ENCODE measurements around the gene CYB561D2.

CYB561D2 gene

GRCh38 chr3:50369012-50369670 is 18.5 kb downstream of the CYB561D2 start:
- DNase-seq: no peak

- no peak for DNase-seq
Observed at GRCh38 chr3:50370594-50370993, 19.9 kb downstream of the CYB561D2 start.

GRCh38 chr3:50371133-50371685 is 20.5 kb downstream of the CYB561D2 start:
- no peak for DNase-seq

DNA sequence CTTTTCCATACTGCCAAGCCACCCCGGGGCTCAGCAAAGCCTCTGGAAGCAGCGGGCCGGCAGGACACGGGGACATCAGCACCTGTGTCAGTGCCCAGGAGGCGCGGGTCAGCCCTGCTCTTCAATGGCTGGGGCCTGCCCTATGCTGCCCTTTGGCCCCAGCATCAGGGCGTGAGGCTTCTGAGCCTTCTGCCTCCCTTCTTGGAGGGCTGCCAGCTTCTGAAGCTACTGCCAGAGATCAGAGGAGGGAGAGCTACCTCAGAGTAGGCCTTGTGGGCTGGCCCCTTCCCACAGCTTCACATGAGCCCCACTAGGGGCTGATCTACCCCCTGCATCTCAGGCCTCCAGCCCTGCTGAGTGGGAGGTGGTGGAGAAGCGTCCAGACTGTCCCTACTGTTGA is 21.7 kb downstream of the CYB561D2 start:
- no peak for DNase-seq

DNA sequence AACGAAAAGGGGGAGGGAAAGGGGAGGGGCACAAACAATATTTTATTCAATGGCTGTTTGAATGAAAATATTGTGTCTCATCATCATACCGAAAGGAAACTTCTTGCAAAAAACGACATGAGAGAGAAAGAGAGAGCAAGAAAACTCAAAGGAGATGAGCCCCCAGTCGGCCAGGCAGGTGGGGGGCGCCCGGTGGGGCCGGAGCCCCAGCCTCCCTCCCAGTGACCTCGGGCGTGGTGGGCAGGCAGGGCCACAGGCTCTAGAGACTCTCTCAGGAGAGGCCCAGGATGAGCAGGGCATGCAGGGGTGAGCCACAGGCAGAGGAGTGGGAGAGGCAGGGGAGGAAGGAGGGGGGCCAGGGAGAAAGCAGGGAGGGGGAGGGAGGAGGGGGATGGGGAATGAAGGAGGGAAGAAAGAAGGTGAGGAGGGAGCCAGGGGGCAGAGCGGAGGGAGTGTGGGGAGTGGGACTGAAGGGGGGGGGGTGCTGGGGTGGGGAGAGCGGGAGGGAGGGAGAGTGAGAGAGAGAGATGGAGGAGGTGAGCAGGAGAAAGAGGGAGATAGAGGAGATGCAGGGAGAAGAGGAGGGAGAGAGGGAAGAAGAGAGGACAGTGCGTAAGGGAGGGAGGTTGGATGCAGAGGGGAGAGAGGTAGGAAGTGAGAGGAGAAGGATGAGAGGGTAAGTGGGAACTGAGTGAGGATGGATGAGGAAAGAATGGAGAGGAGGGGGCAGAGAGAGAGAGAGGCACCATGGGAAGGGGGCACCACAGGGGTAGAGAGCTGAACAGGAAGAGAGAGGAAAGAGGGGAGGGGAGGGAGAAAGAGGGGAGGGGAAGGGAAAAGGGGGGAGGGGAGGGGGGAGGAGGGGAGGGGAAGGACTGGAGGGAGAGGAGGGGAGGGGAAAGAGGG is 22.7 kb downstream of the CYB561D2 start:
- DNase-seq: no peak

DNA sequence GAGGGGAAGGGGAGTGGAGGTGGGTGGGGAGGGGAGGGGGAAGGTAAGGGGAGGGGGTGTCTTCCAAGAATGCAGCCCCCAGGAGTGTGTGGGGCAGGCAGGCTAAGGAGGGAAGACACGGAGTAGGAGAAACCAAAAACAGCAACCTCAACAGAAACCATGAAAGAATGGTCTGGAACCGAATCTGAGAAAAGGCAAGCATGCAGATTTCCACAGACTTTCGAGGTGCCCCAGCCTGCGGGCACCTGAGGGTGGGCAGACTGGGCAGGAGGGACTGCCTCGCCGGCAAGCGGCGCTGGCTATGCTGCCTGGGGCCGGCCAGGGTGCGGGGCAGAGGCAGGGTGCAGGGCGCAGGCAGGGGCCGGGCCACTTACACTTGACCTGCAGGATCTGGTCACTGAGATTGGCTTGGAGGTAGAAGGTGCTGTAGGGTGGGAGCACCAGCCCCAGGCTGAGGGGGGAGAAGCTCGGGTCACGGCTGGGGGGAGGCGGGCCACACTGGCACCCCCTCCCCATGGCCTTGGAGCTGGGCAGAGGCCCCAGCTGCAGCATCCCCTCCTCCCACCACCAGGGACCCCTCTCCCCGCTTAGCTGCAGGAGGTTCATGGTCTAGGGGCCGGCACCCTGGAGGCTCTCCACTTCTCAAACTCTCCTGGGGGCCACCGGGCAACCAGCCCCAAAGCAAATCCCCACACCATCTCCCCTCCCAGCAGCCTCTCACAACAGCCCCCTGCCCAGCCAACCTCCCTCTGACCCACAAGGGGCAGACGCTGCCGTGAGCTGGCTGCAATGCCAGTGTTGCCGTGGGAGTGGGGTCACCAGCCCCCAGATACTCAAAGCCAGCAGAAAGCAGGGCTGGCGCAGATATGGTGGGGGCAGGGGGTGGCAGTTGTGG is 23.9 kb downstream of the CYB561D2 start:
- DNase-seq: no peak

GRCh38 chr3:50375258-50375931 is 24.7 kb downstream of the CYB561D2 start:
- no peak for DNase-seq

GRCh38 chr3:50378024-50378423 is 27.4 kb downstream of the CYB561D2 start:
- DNase-seq: no peak

- DNase-seq: no peak
Observed at GRCh38 chr3:50378757-50379156, 28.1 kb downstream of the CYB561D2 start.

DNA sequence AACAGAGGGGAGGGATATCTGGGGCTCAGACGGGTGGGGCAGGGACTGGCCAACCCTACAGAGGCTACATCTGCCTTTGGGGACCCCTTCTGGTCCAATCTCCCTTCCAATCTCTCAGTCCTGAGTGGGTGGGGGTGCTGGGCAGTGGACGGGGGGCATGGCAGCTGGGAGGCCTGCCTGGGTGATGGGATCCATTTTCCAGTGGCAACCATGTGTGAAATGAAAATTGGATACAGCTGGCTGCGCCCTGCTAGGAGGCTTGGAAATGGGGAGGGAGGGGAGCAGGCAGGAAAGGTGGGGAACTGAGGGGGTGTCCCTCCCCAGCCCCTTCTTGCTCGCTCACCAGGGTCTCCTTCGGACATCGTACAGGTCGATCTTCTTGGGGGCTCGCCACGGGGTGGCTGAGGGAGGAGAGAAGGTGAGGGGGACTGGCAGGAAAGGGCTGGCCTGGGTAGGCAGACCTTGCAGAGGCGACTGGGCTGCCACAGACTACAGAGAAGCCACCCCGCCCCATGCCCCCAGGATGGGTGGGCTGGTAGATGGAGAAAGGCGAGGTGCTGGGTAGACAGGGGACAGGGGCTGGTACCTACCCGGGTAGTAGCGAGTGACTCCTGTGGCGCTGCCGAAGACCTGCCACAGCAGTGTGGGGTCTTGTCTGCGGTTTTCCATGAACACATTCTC is 29.9 kb downstream of the CYB561D2 start:
- no peak for DNase-seq

GRCh38 chr3:50381383-50381782 is 30.7 kb downstream of the CYB561D2 start:
- no peak for DNase-seq

GRCh38 chr3:50382722-50383121 is 32.1 kb downstream of the CYB561D2 start:
- no peak for DNase-seq

DNA sequence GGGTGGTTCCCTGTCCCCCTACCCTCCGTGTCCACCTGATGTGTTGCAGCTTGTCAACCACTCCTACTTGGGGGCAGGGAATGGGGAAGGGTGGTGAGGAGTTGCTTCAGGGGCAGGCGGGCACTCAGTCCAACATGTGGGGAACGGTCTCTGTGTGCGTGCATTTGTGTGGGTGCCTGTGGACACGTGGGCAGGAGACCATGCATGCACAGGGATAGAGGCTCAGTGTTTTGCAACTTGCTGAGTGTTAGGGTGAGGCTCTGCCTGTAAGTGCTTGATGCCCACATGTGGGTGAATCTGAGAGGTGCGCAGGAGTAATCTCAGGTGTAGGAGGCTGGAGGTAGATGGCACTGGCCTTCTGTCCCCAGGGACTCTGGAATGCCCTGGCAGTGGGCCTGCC is 33.1 kb downstream of the CYB561D2 start:
- no peak for DNase-seq

DNA sequence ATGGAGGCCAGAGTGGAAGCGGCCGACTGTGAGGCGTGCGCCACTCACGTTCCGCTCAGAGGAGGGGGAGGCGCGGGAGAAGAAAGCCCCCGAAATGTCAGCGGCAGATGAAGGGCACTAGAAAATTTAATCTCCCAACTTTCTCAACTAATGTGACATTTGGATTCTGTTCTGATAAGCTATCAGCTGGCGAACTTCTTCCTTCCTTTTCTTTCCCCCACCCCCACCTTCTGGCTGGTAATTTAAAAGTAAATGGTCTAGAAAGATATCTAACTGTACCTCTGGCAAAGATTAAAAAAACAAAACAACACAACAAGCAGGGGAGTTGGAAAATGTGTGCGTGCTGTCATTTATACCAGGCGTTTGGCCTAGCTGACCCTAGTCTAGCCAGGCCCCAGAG is 35.1 kb downstream of the CYB561D2 start:
- DNase-seq: no peak

GRCh38 chr3:50388016-50388719 is 37.5 kb downstream of the CYB561D2 start:
- no peak for DNase-seq

DNA sequence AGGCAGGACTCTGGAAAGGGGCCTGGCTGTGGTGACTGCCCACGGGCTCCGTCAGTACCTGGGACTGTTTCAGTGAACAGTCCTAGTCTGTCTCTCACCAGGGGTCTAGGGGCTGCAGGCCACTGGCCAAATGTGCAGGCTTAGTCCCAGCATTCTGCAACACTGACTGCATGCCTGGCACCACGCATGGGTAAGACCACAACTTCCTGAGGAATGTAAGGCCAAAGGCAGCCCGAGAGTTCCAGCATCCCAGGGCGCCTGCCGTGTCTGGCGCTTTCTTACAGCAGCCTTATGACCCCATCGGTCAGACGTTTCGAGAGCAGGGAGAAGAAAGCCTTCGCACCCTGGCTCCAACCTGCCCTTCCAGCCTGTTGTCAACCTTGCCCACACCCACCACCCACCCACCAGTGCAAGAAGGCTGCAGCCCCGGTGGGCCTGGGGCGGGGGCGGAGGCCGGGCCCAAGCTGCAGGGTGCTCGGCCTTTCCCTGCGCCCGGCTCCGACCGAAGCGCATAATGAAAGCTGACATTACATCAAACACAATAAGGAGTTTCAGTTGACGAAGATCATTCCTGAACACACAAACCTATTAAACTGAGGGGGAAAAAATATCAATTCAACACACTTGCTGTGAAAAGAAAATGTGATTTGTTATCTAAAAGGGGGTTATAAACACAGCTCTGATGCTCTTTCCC is 38.2 kb downstream of the CYB561D2 start:
- no peak for DNase-seq

GRCh38 chr3:50389414-50389767 is 38.7 kb downstream of the CYB561D2 start:
- no peak for DNase-seq

GRCh38 chr3:50390508-50391224 is 40.0 kb downstream of the CYB561D2 start:
- no peak for DNase-seq

- no peak for DNase-seq
Observed at GRCh38 chr3:50392101-50392715, 41.5 kb downstream of the CYB561D2 start.

Data from activated effector memory CD4-positive, alpha-beta T cell treated with anti-CD3 and anti-CD28 coated beads, Interleukin-2, amount 50 U/mL, for 16 hours (primary cell).